Nucleus accumbens (tissue), 56 donors: ENCODE results near the gene SPTB.

Experiments used
- DNase-seq, 56 donors: peaks; one replicate each; lab custom pipeline; 2025; lab: John Stamatoyannopoulos, UW

SPTB gene

DNA sequence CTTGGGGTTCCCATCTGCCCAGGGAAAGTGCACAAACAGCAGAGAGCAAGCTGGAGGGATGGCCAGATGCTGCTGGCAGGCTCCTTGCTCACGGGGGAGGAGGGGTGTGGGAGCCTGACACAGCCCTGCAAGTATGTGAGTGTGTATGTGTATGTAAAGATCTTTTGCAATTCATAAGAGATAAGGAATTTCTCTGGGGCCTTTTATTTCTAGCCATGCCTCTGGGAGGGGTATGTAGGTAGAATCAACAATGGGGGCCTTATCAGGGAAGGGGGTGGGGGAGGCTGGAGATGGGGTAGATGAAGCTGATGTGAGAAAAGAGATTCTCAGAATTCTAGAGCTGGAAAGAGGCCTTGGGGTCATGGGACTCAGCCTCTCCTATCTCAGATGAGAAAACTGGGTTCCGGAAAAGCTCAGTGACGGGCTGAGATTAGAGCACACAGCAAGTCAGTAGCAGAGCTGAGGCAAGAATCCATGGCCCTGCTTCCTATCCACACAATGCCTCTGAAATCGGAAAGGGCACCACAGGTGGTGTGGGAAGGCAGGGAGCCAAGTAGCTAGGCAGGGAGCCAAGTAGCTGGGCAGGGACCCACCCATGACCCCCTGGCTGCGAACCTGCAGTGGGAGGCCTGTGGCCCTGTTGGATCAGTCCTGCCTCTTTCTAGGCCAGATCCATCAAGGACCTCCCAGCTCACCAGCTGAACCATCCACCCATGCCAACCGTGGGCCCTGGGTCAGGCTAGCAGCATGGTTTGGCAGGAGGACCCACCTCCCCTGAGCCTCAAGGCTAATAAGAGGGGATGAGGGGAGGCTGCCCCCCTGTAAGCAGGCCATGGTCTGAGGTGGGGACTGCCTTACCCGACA is 120.8 kb downstream of the SPTB start:
- DNase-seq: no peak

DNA sequence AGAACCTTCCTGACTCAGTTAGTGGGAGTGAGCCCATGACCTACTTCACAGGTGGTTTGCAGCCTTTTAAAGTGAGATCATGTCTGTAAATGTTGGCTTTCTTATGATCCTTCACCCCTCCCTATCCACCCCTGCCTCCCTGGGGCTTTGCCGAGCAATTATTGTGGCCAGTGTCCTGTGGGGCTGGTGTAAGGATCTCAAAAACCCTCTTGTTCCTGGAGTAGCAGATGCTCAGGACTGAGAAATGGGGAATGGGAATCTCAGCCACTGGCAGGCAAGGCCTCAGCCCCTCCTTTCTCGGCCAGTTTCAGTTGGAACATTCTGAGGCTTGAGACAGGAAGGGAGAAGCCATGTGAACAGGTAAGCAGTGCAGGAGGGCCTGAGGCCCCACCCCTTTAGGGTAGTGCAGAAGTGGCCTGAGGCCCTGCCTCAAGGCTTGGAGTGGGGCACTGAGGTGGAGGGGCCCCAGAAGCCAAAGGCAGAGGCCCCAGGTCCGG is 121.6 kb downstream of the SPTB start:
- DNase-seq: no peak

- DNase-seq: no peak
Measured at GRCh38 chr14:64757601-64758000, 122.1 kb downstream of the SPTB start.

DNA sequence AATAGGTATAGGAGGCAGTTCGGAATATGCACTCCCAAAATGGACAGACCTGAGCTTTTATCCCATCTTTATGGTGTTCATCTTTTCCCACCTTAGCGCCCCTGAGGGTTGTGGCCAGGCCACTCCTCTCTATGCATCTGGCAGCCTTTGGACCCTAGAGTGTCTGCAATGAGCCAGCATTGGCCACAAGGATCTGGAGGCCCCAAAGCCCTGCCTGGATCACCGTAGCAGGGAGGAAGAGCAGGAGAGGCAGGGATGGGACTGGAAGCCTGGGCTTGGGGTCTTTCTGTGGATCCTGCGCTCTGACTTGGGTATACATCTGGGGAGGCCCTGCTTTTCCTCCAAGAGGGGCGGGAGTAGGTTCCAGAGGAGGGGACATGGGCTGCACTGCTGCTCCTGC is 123.0 kb downstream of the SPTB start:
- no peak for DNase-seq

GRCh38 chr14:64755781-64756221 is 123.9 kb downstream of the SPTB start:
- DNase-seq: peak in 1 of 56 donors; percentile 15

- DNase-seq: no peak
Measured at GRCh38 chr14:64754685-64755084, 125.0 kb downstream of the SPTB start.

DNA sequence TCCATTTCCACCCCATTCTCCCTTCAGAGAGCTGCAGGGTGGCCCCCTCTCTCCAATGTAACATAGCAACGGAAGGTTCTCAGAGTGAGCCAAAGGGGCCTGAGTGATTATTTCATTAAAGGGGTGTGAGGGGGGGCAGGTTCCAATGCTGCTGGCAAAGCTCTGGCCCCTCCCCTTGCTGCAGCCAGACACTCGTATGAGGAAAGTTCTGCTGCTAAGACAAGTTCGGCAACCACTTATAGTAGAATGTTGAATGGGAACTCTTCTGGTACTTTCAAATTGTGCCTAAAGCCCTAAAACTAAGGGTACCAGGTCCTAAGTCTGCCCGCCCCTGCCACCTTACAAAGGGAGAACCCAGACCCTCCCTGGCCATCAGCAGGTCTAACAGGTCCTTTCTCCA is 125.7 kb downstream of the SPTB start:
- DNase-seq: no peak

- DNase-seq: no peak
Measured at GRCh38 chr14:64753374-64753773, 126.3 kb downstream of the SPTB start.

- no peak for DNase-seq
Measured at GRCh38 chr14:64752909-64753308, 126.8 kb downstream of the SPTB start.

GRCh38 chr14:64748995-64749714 is 130.6 kb downstream of the SPTB start:
- no peak for DNase-seq

DNA sequence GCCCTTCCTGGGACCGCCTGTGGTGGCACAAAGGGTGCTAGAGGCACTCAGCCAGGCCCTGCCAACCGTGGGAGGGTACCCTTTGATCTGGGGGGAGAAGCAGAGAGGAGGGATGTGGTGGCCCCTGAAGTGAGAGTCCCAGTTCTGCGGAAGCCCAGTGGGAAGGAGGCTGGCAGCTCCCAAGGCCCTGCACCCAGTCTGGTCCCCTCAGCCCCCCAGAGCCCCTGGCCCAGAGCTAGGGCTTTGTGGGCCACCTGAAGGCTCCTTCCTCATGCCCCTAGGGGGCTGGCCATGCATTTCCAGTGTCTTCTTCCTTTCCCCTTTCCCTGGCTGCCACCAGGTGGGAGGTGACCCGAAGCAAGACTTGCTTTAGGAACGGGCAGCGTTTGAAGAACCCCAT is 131.2 kb downstream of the SPTB start:
- no peak for DNase-seq

DNA sequence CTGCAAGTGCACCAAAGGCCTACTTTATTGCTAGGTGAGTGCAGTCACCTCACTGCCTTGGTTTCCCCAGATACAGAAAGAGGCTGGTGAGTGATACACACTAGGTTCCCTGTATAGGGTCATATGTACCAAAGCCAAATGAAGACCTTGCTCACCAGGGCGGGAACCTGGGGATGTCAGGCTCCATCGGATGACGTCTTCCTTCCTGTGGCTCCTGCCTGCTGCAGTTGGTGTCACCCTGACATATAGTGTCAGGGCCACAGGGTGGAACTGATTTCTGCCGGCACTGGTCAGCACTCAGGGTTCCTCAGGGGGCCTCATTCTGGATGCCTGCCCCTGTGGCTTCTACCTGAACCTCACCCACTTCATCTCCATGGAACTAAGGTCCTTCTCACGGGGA is 132.4 kb downstream of the SPTB start:
- no peak for DNase-seq

DNA sequence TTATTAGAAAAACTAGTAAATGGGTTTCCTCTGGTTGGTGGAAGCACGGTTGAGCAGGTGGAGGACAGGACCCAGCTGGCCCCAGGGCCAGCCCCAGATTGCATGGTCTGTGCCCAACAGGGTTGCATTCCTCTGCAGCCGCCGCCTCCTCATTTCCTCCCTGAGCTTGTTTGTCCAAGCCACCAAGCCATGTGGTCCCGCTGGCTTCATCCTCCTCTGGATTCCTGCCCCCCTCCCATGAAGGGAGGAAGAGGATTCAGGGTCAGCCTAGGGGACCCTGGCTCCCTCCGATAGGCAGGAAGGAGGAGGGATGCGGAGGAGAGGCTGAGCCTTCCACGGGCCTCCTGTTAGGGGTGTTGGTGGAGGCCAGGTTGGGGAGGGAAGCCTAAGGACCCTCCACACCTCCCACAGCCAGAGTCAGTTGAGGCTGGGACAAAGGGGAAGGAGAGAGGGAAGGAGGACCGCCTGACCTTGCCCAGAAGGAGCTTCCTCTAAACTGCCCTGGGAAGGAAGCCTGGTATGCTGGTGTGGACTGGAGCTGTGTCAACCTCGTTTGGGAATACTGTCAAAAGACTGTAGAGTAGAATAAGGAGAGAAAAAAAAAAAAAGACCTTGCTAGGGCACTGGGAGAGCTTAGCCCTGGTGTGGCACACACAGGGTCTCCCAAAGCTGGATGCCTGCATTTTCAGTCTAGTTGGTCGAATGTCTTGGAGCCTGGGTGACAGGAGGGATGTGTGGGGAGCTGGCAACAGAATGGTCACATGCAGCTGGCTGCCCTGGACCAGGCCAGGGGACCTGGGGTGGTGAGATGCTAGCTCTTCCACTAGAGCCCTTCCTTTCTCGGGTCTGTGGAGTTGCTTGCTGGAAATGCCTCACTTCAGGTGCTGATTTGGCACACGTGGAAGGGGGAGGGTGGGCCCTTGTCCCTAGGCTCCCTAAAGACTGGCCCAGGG is 133.1 kb downstream of the SPTB start:
- DNase-seq: peak in 6 of 56 donors; percentile 17 to 36 (median 21)

DNA sequence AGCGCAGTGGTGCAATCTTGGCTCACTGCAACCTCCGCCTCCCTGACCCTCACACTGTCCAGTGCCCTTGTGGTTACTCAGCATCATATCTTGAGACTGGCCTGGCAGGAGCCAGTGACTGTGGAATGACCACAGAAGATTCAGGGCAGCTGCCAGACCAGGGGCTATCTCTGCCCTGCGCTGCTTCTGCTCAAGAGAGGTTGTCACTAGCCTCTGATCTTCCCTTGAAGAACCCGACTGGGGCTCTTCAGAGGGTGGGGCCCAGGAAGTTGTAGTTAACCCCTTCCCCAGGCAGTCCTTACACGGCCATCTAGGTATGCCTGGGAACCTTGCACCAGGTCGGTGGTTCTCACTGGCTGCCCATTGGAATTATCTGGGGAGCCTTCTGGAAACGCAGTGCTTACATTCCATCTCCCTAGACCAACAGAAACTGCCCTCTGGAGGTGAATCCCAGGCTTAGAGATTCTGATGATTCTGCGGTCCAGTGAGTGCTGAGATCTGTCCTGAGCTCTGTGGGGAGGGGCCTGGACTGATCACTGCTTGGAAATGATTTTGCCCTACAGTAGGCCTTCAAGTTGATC is 134.1 kb downstream of the SPTB start:
- peak in 9 of 56 donors; percentile 7 to 25 (median 16) for DNase-seq

DNA sequence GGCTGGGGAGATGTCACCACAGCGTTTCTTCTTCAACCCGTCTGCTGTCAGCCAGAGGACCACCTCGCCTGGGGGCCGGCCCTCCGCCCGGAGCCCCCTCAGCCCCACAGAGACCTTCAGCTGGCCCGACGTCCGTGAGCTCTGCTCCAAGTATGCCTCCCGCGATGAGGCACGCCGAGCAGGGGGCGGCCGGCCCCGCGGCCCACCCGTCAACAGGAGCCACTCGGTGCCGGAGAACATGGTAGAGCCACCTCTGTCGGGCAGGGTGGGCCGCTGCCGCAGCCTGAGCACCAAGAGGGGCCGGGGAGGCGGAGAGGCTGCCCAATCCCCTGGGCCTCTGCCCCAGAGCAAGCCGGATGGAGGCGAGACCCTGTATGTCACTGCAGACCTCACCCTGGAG is 136.6 kb downstream of the SPTB start:
- DNase-seq: no peak

DNA sequence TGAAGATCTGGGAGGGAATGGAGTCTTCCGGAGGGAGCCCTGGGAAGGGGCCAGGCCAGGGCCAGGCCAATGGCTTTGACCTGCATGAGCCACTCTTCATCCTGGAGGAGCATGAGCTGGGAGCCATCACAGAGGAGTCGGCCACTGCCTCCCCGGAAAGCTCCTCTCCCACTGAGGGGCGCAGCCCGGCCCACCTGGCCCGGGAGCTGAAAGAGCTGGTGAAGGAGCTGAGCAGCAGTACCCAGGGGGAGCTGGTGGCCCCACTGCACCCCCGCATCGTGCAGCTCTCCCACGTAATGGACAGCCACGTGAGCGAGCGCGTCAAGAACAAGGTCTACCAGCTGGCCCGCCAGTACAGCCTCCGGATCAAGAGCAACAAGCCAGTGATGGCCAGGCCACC is 137.7 kb downstream of the SPTB start:
- DNase-seq: no peak

- DNase-seq: no peak
Measured at GRCh38 chr14:64741200-64741599, 138.5 kb downstream of the SPTB start.

DNA sequence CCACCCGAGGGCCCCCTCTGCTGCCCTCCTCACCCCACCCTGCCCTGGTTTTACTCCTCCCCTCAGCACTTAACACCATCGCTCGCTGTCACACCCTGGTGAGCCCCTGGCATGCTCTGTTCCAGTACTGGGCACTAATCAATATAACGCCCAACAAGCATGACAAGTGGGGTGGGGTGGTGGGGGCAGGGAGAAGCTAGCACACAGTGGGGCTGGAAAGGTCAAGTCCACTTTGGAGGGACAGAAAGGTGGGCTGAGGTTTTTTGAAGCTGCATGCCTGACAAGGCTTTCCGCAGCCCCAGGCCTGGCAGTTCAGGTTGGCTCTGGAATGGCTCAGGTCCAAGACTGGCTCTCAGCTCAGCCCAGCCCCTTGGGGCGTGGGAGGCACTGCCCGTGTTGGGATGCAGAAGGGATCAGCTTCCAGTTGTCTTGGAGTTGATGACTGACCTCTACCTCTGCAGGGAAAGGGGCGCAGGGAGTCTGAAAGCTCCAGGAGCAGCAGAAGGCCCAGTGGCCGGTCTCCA is 141.4 kb downstream of the SPTB start:
- DNase-seq: no peak

DNA sequence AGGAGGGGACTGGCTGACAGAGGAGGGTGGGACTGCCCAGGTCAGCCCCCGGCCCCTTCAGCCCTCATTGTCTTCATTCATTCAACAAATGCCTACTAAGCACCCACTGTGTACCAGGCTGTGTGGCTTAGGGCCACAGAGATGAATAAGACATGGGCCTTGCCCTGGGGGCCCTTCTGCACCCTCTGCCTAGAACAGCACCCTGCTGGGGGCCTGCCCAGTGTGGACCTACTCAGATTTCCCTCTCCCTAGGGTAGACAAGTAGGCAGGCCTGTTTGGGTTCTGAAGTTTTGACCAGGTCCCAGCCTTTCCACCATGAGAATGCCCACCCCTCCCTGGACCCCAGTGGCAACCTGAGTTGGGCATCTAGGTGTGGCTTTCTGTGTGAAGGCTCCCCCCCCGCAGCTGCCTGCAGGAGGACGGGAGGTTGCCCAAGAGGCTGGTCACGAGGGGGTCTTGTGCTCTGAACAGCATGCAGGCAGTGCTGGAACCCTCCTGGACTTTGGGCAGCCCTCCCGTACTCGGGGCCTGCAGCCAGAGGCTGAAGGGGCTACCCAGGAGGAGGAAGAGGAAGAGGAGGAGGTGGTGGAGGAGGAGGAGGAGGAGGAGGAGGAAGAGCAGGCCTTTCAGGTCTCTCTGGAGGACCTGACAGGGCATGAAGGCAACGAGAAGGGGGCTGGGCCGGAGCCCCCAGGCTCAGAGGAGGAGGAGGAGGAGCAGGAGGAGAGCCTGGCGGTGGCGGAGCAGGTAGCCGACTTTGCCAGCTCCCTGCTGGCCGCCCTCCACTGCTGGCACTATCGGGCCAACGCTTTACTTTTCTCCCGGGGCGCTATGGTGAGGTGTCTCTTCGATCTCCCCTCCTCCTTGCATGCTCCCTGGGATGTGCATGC is 142.1 kb downstream of the SPTB start:
- DNase-seq: peak in 19 of 56 donors; percentile 20 to 69 (median 31)
